NT2/D1 (cell line): Measurements from ENCODE around the gene SDK1.

ENCODE experiments used
- DNase-seq: peaks from one replicate; pipeline ENCODE4 v3.0.0-alpha.2; 2011; ENCODE audit warnings: low read depth, low spot score
- H3K27me3 ChIP-seq: 2 replicates; pipeline ENCODE4 v1.6.0; 2011; ENCODE audit warnings: mild to moderate bottlenecking; ENCODE audit not compliant: insufficient read length, insufficient read depth
- H3K36me3 ChIP-seq: 2 replicates; pipeline ENCODE4 v1.6.1; 2011; ENCODE audit warnings: mild to moderate bottlenecking, low read length, mixed read lengths; ENCODE audit not compliant: insufficient read depth, insufficient read length
- H3K4me1 ChIP-seq: 2 replicates; pipeline ENCODE4 v1.5.1; 2011; ENCODE audit not compliant: insufficient read depth, insufficient read length
- H3K4me3 ChIP-seq: 2 replicates; pipeline ENCODE4 v1.5.1; 2011; ENCODE audit warnings: low read depth; ENCODE audit not compliant: insufficient read length
- H3K9ac ChIP-seq: 2 replicates; pipeline ENCODE4 v1.6.0; 2011; ENCODE audit warnings: low read depth; ENCODE audit not compliant: insufficient read length
- H3K9me3 ChIP-seq: 2 replicates; pipeline ENCODE4 v1.5.1; 2011; ENCODE audit warnings: mild to moderate bottlenecking, low read length; ENCODE audit not compliant: insufficient read depth
- SUZ12 ChIP-seq: IDR thresholded peaks from 2 replicates; pipeline ENCODE4 v1.6.1; 2011; ENCODE audit not compliant: insufficient read length, insufficient read depth; ENCODE audit errors: extremely low read depth
- YY1 ChIP-seq: IDR thresholded peaks from 2 replicates; pipeline ENCODE4 v1.6.1; 2011; ENCODE audit not compliant: insufficient read length, insufficient read depth
- ZNF274 ChIP-seq: IDR thresholded peaks from 2 replicates; pipeline ENCODE4 v1.6.1; 2011; ENCODE audit warnings: mild to moderate bottlenecking, low read depth, low read length

SDK1 gene

DNA sequence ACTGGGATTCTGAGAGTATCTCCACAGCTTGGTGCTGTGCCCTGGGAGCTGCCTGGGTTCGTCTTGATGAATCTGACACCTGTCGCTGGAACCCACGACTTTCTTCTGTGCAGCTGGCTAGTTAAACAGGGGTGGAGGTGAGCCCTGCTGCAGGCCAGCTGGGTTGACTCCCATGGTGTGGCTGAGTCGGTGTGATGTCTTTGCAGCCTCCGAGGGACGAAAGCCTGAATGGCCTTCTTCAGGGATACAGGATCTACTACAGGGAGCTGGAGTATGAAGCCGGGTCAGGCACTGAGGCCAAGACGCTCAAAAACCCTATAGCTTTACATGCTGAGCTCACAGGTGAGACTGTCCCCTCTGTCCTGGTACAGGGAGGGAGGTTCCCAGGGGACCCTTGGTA, 873.0 kb downstream of the SDK1 start:
- Histone ChIP-seq H3K4me1 (peaks cover 4% of the 10 kb centered on the region), H3K36me3 (no peaks in the 10 kb centered on the region), H3K4me3 (no peak overlapping the region), H3K9me3 (0 out of 2 replicates have a peak, but pooled peaks cover 7% of the 10 kb centered on the region), H3K9ac (no peak overlapping the region), H3K27me3 (no peaks in the 10 kb centered on the region)
- no peak for DNase-seq
- TF ChIP-seq YY1 (no peak), SUZ12 (no peak), ZNF274 (no peak)

DNA sequence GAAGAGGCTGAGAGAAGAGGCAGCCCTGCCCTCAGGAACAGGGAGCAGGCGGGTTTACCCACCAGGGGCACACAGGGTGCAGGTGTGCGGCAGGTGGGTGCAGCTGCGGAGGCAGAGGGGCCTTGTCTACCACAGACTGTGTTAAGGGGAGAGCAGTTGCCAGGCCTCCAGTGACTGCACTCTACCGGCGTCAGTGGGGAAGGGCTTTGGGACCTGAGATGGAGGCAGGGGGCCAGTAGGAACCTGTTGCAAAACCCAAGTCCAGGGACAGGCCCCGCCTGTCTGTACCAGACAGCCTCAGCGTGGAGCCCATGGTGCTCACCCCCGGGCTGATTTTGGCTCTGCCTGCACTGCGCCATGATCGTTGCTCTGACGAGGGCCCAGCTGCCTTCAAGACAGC, 873.4 kb downstream of the SDK1 start:
- DNase-seq: no peak
- no peaks in the 10 kb centered on the region for H3K27me3 ChIP-seq
- H3K9ac ChIP-seq: no peak overlapping the region
- 0 out of 2 replicates have a peak, but pooled peaks cover 7% of the 10 kb centered on the region for H3K9me3 ChIP-seq
- TF ChIP-seq SUZ12 (no peak), ZNF274 (no peak), YY1 (no peak)
- H3K4me1 ChIP-seq: peaks cover 6% of the 10 kb centered on the region
- H3K4me3 ChIP-seq: no peak overlapping the region
- H3K36me3 ChIP-seq: no peaks in the 10 kb centered on the region

GRCh38 chr7:4174884-4175283, 873.8 kb downstream of the SDK1 start:
- TF ChIP-seq SUZ12 (no peak), YY1 (no peak), ZNF274 (no peak)
- peaks cover 6% of the 10 kb centered on the region for H3K4me1 ChIP-seq
- H3K36me3 ChIP-seq: no peaks in the 10 kb centered on the region
- H3K27me3 ChIP-seq: no peaks in the 10 kb centered on the region
- 0 out of 2 replicates have a peak, but pooled peaks cover 7% of the 10 kb centered on the region for H3K9me3 ChIP-seq
- DNase-seq: no peak
- H3K4me3 ChIP-seq: no peak overlapping the region
- H3K9ac ChIP-seq: no peak overlapping the region

GRCh38 chr7:4175346-4175973, 874.4 kb downstream of the SDK1 start:
- Histone ChIP-seq H3K4me3 (no peak overlapping the region), H3K9ac (no peak overlapping the region), H3K27me3 (no peaks in the 10 kb centered on the region), H3K36me3 (no peaks in the 10 kb centered on the region), H3K9me3 (0 out of 2 replicates have a peak, but pooled peaks cover 7% of the 10 kb centered on the region), H3K4me1 (peaks cover 6% of the 10 kb centered on the region)
- DNase-seq: no peak
- no peak for TF ChIP-seq SUZ12
- TF ChIP-seq ZNF274: no peak
- no peak for TF ChIP-seq YY1

DNA sequence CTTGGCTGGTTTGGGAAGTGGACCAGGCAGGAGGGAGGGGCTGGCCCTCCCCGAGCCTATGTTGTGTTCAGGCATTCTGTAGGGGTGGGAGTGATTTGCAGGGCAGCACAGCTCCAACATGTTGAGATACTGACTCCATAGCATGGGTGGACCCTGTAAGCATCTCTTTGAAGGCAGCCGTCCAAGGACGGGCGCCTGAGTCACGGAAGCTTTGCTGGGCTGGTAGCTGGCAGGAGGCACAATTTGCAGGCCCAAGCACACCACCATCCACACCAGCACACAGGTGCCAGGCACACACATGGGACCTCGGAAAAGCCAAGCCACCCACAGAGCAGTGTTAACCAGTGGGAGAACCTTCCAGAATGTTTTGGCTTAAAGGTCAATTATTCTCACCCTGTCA, 875.9 kb downstream of the SDK1 start:
- TF ChIP-seq ZNF274: no peak
- no peak for TF ChIP-seq SUZ12
- no peak for TF ChIP-seq YY1
- no peak overlapping the region for H3K4me3 ChIP-seq
- 0 out of 2 replicates have a peak, but pooled peaks cover 7% of the 10 kb centered on the region for H3K9me3 ChIP-seq
- H3K9ac ChIP-seq: no peak overlapping the region
- DNase-seq: no peak
- no peaks in the 10 kb centered on the region for H3K27me3 ChIP-seq
- H3K36me3 ChIP-seq: no peaks in the 10 kb centered on the region
- H3K4me1 ChIP-seq: peaks cover 9% of the 10 kb centered on the region

DNA sequence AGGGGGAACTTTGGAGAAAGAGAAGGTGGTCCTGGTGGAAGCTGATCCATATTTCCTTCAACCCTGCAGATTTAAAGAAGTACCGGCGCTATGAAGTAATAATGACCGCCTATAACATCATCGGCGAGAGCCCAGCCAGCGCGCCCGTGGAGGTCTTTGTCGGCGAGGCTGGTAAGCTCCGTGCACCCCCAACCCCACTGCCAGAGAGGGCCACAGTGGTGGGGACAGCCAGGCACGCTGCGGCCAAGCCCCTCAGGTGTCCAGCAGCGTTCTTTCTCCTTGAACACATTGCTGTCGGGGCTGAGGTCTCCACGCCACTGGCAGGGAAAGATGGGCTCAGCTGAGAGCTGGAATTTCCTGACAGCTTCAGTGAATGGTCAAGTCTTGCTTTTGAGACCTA, 877.4 kb downstream of the SDK1 start:
- peaks cover 12% of the 10 kb centered on the region for H3K4me1 ChIP-seq
- TF ChIP-seq YY1: no peak
- no peak for TF ChIP-seq ZNF274
- TF ChIP-seq SUZ12: no peak
- H3K36me3 ChIP-seq: no peaks in the 10 kb centered on the region
- no peak for DNase-seq
- H3K9ac ChIP-seq: no peak overlapping the region
- H3K4me3 ChIP-seq: no peak overlapping the region
- H3K27me3 ChIP-seq: no peaks in the 10 kb centered on the region
- 0 out of 2 replicates have a peak, but pooled peaks cover 7% of the 10 kb centered on the region for H3K9me3 ChIP-seq

DNA sequence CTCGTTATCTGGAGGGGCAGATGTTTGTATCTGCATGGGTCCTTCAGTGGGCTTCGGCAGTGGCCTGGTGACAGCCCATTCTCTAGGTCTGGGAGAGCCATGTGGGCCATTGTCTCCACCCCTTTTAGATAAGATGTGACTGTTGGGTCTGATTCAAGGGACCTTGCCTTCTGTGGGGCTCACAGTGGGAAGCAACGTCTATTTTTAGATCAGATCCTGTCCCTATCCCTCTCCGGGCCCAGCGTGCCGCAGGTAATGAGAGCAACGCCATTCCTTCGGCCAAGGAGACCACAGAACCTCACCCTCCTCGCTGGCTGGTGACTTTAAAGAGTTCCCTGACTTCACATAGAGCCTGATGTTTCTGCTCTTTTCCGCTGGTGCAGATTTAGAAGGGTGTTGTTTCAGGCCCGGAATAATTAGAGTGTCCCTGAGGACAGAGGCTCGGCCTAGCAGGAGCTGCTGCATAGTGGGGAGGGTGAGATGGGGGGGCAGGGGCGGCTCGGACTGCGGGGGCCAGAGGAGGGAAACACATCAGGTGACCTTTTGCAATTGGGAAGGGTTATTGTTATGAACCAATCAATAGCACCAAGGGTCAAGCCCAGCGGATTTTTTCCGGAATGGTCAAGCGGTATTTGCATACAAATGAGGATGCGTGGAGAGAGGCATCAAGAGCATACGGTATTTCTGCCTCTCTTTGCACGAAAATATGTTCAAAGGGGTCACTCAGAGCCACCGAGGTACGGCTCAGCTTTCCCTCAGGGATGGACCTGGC, 878.0 kb downstream of the SDK1 start:
- H3K9me3 ChIP-seq: 0 out of 2 replicates have a peak, but pooled peaks cover 7% of the 10 kb centered on the region
- DNase-seq: no peak
- H3K36me3 ChIP-seq: no peaks in the 10 kb centered on the region
- H3K9ac ChIP-seq: no peak overlapping the region
- H3K4me3 ChIP-seq: no peak overlapping the region
- H3K27me3 ChIP-seq: no peaks in the 10 kb centered on the region
- no peak for TF ChIP-seq SUZ12
- no peak for TF ChIP-seq ZNF274
- no peak for TF ChIP-seq YY1
- peaks cover 16% of the 10 kb centered on the region for H3K4me1 ChIP-seq
